ENCODE results near the gene GSTA1. TPM values are rescaled to one million over a fixed set of nuclear protein-coding genes. Genes with fewer than 3 reads are reported as not detected.
"Not testable (repeated sequence)": the region's sequence is repeated elsewhere in the genome, so short reads cannot be mapped to it uniquely, and the experiment has no call there.

Gene GSTA1
- total RNA-seq, 2 donors from 2014 or later, result not detected

GRCh38 chr6:52776711-52777351 is 26.8 kb downstream of the GSTA1 start:
- H3K27ac Mint-ChIP-seq; H3K36me3 Mint-ChIP-seq; ATAC-seq; H3K9me3 Mint-ChIP-seq; DNase-seq (ENCODE audit: low spot score in 2 of 2): not testable (repeated sequence)

GRCh38 chr6:52769399-52769798 is 34.2 kb downstream of the GSTA1 start:
- not testable (repeated sequence) for H3K36me3 Mint-ChIP-seq; H3K27ac Mint-ChIP-seq; ATAC-seq; H3K9me3 Mint-ChIP-seq; DNase-seq (ENCODE audit: low spot score in 2 of 2)

GRCh38 chr6:52767658-52768057 is 36.0 kb downstream of the GSTA1 start:
- not testable (repeated sequence) for DNase-seq (ENCODE audit: low spot score in 2 of 2); H3K36me3 Mint-ChIP-seq; H3K9me3 Mint-ChIP-seq; H3K27ac Mint-ChIP-seq; ATAC-seq

- H3K36me3 Mint-ChIP-seq; H3K9me3 Mint-ChIP-seq; H3K27ac Mint-ChIP-seq; ATAC-seq; DNase-seq (ENCODE audit: low spot score in 2 of 2): not testable (repeated sequence)
These were observed 40.2 kb downstream of the GSTA1 start, which contains the start of gene GSTA2 for GRCh38 chr6:52763322-52763916. Gene GSTA2, minus strand, starts transcription at chr6:52763475. Its CDS starts 5,528 bp downstream, at chr6:52757947.

- H3K9me3 Mint-ChIP-seq; DNase-seq (ENCODE audit: low spot score in 2 of 2); H3K36me3 Mint-ChIP-seq; ATAC-seq; H3K27ac Mint-ChIP-seq: not testable (repeated sequence)
These were observed 41.7 kb downstream of the GSTA1 start for GRCh38 chr6:52761673-52762491.

GRCh38 chr6:52760105-52760765 is 43.4 kb downstream of the GSTA1 start:
- H3K27ac Mint-ChIP-seq, result no peak overlapping the region
- DNase-seq (ENCODE audit: low spot score in 2 of 2), result no peak
- H3K36me3 Mint-ChIP-seq, result no peaks in the 10 kb centered on the region
- ATAC-seq, result no peak
- H3K9me3 Mint-ChIP-seq, result no peaks in the 10 kb centered on the region

GRCh38 chr6:52759085-52759484 is 44.5 kb downstream of the GSTA1 start:
- DNase-seq (ENCODE audit: low spot score in 2 of 2) (no peak), ATAC-seq (no peak)
- Mint-ChIP-seq H3K36me3 (no peaks in the 10 kb centered on the region), H3K9me3 (no peaks in the 10 kb centered on the region), H3K27ac (no peak overlapping the region)

- H3K9me3 Mint-ChIP-seq; H3K36me3 Mint-ChIP-seq; ATAC-seq; DNase-seq (ENCODE audit: low spot score in 2 of 2); H3K27ac Mint-ChIP-seq: not testable (repeated sequence)
These were observed 45.8 kb downstream of the GSTA1 start for GRCh38 chr6:52757651-52758338.

GRCh38 chr6:52754443-52754842 is 49.2 kb downstream of the GSTA1 start:
- peaks cover 0 to 11% of the 10 kb centered on the region in 2 donors for H3K9me3 Mint-ChIP-seq
- DNase-seq (ENCODE audit: low spot score in 2 of 2), result no peak
- H3K27ac Mint-ChIP-seq, result no peak overlapping the region
- ATAC-seq, result no peak
- no peaks in the 10 kb centered on the region for H3K36me3 Mint-ChIP-seq

- not testable (repeated sequence) for ATAC-seq; H3K36me3 Mint-ChIP-seq; DNase-seq (ENCODE audit: low spot score in 2 of 2); H3K27ac Mint-ChIP-seq
- peaks cover 0 to 11% of the 10 kb centered on the region in 2 donors for H3K9me3 Mint-ChIP-seq
These were observed 50.5 kb downstream of the GSTA1 start for GRCh38 chr6:52753137-52753536.

- ATAC-seq (no peak), DNase-seq (ENCODE audit: low spot score in 2 of 2) (no peak)
- Mint-ChIP-seq H3K9me3 (peaks cover 0 to 11% of the 10 kb centered on the region in 2 donors), H3K27ac (peak overlapping the region in 1 of 2 donors; percentile 4), H3K36me3 (no peaks in the 10 kb centered on the region)
These were observed 51.3 kb downstream of the GSTA1 start for GRCh38 chr6:52752310-52752709.

- ATAC-seq (no peak), DNase-seq (ENCODE audit: low spot score in 2 of 2) (no peak)
- Mint-ChIP-seq H3K36me3 (no peaks in the 10 kb centered on the region), H3K9me3 (peaks cover 0 to 11% of the 10 kb centered on the region in 2 donors), H3K27ac (no peak overlapping the region)
These were observed 54.0 kb downstream of the GSTA1 start for GRCh38 chr6:52749556-52750152.

- peaks cover 0 to 11% of the 10 kb centered on the region in 2 donors for H3K9me3 Mint-ChIP-seq
- H3K27ac Mint-ChIP-seq; DNase-seq (ENCODE audit: low spot score in 2 of 2); H3K36me3 Mint-ChIP-seq; ATAC-seq: not testable (repeated sequence)
These were observed 56.3 kb downstream of the GSTA1 start for GRCh38 chr6:52747301-52747700.

GRCh38 chr6:52746213-52746612 is 57.4 kb downstream of the GSTA1 start:
- ATAC-seq, result no peak
- peaks cover 0 to 5% of the 10 kb centered on the region in 2 donors for H3K9me3 Mint-ChIP-seq
- no peaks in the 10 kb centered on the region for H3K36me3 Mint-ChIP-seq
- no peak overlapping the region for H3K27ac Mint-ChIP-seq
- DNase-seq (ENCODE audit: low spot score in 2 of 2), result no peak

- DNase-seq (ENCODE audit: low spot score in 2 of 2) (no peak), ATAC-seq (no peak)
- H3K9me3 Mint-ChIP-seq, result peaks cover 0 to 2% of the 10 kb centered on the region in 2 donors
- no peaks in the 10 kb centered on the region for H3K36me3 Mint-ChIP-seq
- H3K27ac Mint-ChIP-seq, result no peak overlapping the region
These were observed 57.8 kb downstream of the GSTA1 start for GRCh38 chr6:52745764-52746201.

GRCh38 chr6:52741872-52742271 is 61.7 kb downstream of the GSTA1 start:
- Mint-ChIP-seq H3K36me3 (no peaks in the 10 kb centered on the region), H3K27ac (no peak overlapping the region), H3K9me3 (peaks cover 0 to 5% of the 10 kb centered on the region in 2 donors)
- ATAC-seq, result no peak
- DNase-seq (ENCODE audit: low spot score in 2 of 2), result no peak
